ENCODE data around the gene CAMTA1. TPM values are rescaled to one million over a fixed set of nuclear protein-coding genes. Genes with fewer than 3 reads are reported as not detected.

The CAMTA1 gene
- total RNA-seq, 5 donors from 2014 or later (not counting 1 experiment from before 2014, with no cell fraction given) = 29.7 to 37.4 (median 34.6) TPM

DNA sequence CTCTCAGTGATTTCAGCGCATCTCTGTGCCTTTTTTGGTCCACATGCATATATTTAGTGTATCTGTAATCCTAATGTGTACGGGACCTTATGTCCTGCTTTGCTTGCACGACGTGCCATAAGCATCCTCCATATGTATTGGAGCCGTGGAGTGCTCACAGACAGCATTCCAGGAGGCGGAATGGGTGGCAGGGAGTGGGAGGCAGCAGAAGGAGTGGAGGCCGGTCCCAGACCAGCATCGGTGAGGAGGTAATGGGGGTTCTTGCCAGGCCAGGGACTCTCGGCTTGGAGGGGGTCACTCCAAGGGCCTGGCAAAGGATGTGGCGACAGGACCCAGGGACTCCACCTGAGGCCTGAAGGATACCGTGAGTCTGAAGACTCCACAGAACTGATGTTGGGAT, 185.0 kb downstream of the CAMTA1 start:
- no peaks in the 10 kb centered on the region for H3K36me3 Mint-ChIP-seq
- WGBS (ENCODE audit: insufficient coverage) = 87% methylated on average over 8 of the region's 11 CpGs

DNA sequence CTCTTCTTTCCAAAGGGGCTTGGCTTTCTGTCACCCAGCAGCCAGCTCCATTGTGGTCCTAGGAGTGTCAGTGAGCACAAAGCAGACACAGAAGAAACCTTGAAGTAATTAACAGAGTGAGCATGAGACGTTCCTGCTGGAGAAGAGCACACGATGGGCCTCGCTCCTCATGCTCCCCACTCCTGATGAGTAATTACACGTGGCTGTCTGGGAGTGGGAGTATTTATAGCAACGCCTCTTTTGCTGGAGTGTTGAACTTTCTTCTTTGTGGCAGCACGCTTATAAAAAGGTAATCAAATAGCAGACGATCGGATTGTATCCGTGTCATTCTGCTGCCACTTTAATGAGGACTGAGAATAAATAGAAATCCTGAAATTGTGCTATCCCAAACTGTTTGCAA, 185.8 kb downstream of the CAMTA1 start:
- ATAC-seq (replicated peaks in 1 of 4) (no peak), DNase-seq (no peak)
- Mint-ChIP-seq H3K27me3 (peaks cover 19 to 50% of the 10 kb centered on the region in 2 donors), H3K27ac (no peak overlapping the region), H3K4me1 (peaks cover 20 to 30% (median 21%) of the 10 kb centered on the region in 3 donors), H3K36me3 (no peaks in the 10 kb centered on the region), H3K4me3 (no peak overlapping the region), H3K9me3 (no peaks in the 10 kb centered on the region)
- POLR2A ChIA-PET = no interaction called here
- H3K4me1 ChIP-seq (ENCODE audit: control insufficient read depth in 1 of 2, extremely low read depth in 1 of 2, insufficient read depth in 2 of 2, low read length in 2 of 2) = peaks cover 25 to 32% of the 10 kb centered on the region in 2 experiments
- CTCF ChIA-PET = no interaction called here
- H3K9me3 ChIP-seq = no peaks in the 10 kb centered on the region
- no peaks in the 10 kb centered on the region for H3K36me3 ChIP-seq (ENCODE audit: control insufficient read depth in 2 of 2, extremely low read depth in 1 of 2, insufficient read depth in 1 of 2, low read length in 1 of 2)
- H3K27me3 ChIP-seq (replicated peaks in 1 of 2; ENCODE audit: control insufficient read depth in 2 of 2, extremely low read depth in 1 of 2, insufficient read depth in 2 of 2, low read length in 1 of 2) = peaks cover 0 to 38% of the 10 kb centered on the region in 2 experiments
- H3K4me3 ChIP-seq (ENCODE audit: control insufficient read depth in 1 of 2, extremely low read depth in 1 of 2, low read length in 1 of 2) = no peak overlapping the region
- H3K27ac ChIP-seq (ENCODE audit: low read length) = no peak overlapping the region
- 92% methylated on average over 3 of the region's 9 CpGs for WGBS (ENCODE audit: insufficient coverage)

More for the DNA sequence above, 185.0 kb downstream of the CAMTA1 start:
- Mint-ChIP-seq H3K9me3 (no peaks in the 10 kb centered on the region), H3K4me1 (peaks cover 20 to 27% (median 21%) of the 10 kb centered on the region in 3 donors), H3K4me3 (no peak overlapping the region), H3K27ac (no peak overlapping the region), H3K27me3 (peaks cover 16 to 59% of the 10 kb centered on the region in 2 donors)
- Histone ChIP-seq H3K4me3 (ENCODE audit: control insufficient read depth in 1 of 2, extremely low read depth in 1 of 2, low read length in 1 of 2) (no peak overlapping the region), H3K27ac (ENCODE audit: low read length) (no peak overlapping the region), H3K4me1 (ENCODE audit: control insufficient read depth in 1 of 2, extremely low read depth in 1 of 2, insufficient read depth in 2 of 2, low read length in 2 of 2) (peaks cover 25 to 32% of the 10 kb centered on the region in 2 experiments), H3K36me3 (ENCODE audit: control insufficient read depth in 2 of 2, extremely low read depth in 1 of 2, insufficient read depth in 1 of 2, low read length in 1 of 2) (no peaks in the 10 kb centered on the region), H3K27me3 (replicated peaks in 1 of 2; ENCODE audit: control insufficient read depth in 2 of 2, extremely low read depth in 1 of 2, insufficient read depth in 2 of 2, low read length in 1 of 2) (peaks cover 0 to 43% of the 10 kb centered on the region in 2 experiments), H3K9me3 (no peaks in the 10 kb centered on the region)
- no peak for DNase-seq
- ChIA-PET CTCF (no interaction called here), POLR2A (no interaction called here)
- ATAC-seq (replicated peaks in 1 of 4) = no peak

DNA sequence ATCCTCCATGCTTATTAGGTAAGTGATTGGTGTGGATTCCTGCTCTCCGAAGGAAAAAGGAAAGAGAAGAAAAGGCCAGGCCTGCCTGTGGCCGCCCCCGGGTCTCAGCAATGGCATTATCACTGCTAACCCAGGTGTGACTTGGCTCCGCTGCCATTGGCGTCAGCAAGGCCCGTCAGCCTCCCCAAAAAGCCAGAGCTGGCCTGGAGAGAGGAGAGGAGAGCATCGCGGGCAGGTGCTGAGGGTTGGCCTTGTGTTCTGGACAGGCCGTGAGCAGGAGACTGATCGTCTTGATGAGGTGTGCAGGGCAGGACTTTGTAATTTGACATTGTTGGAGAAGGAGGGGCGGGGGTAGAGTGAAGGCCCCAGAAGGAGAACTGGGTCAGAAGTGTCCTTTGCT, 186.4 kb downstream of the CAMTA1 start:
- Histone ChIP-seq H3K36me3 (ENCODE audit: control insufficient read depth in 2 of 2, extremely low read depth in 1 of 2, insufficient read depth in 1 of 2, low read length in 1 of 2) (no peaks in the 10 kb centered on the region), H3K4me3 (ENCODE audit: control insufficient read depth in 1 of 2, extremely low read depth in 1 of 2, low read length in 1 of 2) (no peak overlapping the region), H3K9me3 (no peaks in the 10 kb centered on the region), H3K4me1 (ENCODE audit: control insufficient read depth in 1 of 2, extremely low read depth in 1 of 2, insufficient read depth in 2 of 2, low read length in 2 of 2) (peaks cover 25 to 32% of the 10 kb centered on the region in 2 experiments), H3K27me3 (replicated peaks in 1 of 2; ENCODE audit: control insufficient read depth in 2 of 2, extremely low read depth in 1 of 2, insufficient read depth in 2 of 2, low read length in 1 of 2) (peaks cover 0 to 43% of the 10 kb centered on the region in 2 experiments), H3K27ac (ENCODE audit: low read length) (no peak overlapping the region)
- H3K9me3 Mint-ChIP-seq = no peaks in the 10 kb centered on the region
- DNase-seq (no peak), ATAC-seq (replicated peaks in 1 of 4) (no peak)
- peaks cover 20 to 31% (median 21%) of the 10 kb centered on the region in 3 donors for H3K4me1 Mint-ChIP-seq
- H3K4me3 Mint-ChIP-seq = no peak overlapping the region
- WGBS (ENCODE audit: insufficient coverage) = 89% methylated on average over 5 of the region's 11 CpGs
- H3K27ac Mint-ChIP-seq = no peak overlapping the region
- H3K27me3 Mint-ChIP-seq = peaks cover 22 to 45% of the 10 kb centered on the region in 2 donors
- no peaks in the 10 kb centered on the region for H3K36me3 Mint-ChIP-seq
- ChIA-PET CTCF (no interaction called here), POLR2A (no interaction called here)

DNA sequence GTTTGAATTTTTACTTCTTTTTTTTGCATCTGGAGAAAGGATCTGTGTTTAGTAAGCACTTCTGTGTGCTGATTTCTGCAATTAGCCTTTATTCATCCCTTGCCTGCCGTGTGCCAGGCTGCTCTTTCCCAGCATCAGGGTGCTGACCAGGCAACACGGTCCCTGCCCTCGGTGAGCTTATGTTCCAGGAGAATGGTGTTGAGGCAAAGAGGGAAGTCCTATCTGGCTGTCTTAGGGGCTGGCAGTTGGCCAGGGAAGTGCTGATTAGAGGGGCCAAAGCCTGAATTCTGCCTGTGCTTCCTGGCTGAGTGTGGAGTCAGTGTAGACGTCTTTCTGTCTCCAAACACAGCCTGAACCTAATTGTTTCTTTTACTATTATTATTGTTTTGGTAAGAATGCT, 187.1 kb downstream of the CAMTA1 start:
- peaks cover 19 to 42% of the 10 kb centered on the region in 2 donors for H3K27me3 Mint-ChIP-seq
- POLR2A ChIA-PET = no interaction called here

DNA sequence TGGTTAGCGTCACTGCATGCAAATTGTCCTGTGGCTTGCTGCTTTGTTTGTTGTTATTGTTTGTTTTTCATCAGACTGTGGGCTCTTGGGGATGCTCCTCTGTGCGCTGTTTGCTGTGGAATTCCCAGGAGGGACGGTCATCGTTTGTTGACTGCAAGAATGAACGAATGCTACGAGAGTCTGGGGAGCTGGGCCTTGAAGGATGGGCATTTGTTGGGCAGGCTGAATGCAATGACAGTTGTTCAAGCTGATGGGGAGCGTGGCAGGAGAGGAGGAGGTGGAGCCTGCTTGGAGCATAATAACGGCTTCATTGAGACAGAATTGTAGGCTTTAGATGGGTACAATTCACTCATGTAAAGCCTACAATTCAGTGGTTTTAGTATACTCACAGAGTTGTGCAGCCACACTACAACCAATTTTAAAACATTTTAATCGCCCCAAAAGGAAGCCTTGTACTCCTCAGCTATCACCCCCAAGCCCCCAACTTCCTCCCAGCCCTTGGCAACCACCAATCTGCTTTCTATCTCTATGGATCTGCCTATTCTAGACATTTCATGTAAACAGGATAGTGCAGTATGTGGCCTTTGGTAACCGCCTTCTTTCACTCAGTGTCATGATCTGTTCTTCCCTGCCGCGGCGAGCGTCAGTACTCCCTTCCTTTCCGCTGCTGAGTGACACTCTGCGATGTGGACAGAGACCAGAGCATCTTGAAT, 190.2 kb downstream of the CAMTA1 start:
- Histone ChIP-seq H3K27ac (ENCODE audit: low read length) (no peak overlapping the region), H3K4me1 (ENCODE audit: control insufficient read depth in 1 of 2, extremely low read depth in 1 of 2, insufficient read depth in 2 of 2, low read length in 2 of 2) (no peaks in the 10 kb centered on the region), H3K36me3 (ENCODE audit: control insufficient read depth in 2 of 2, extremely low read depth in 1 of 2, insufficient read depth in 1 of 2, low read length in 1 of 2) (no peaks in the 10 kb centered on the region), H3K27me3 (replicated peaks in 1 of 2; ENCODE audit: control insufficient read depth in 2 of 2, extremely low read depth in 1 of 2, insufficient read depth in 2 of 2, low read length in 1 of 2) (peaks cover 0 to 20% of the 10 kb centered on the region in 2 experiments), H3K4me3 (ENCODE audit: control insufficient read depth in 1 of 2, extremely low read depth in 1 of 2, low read length in 1 of 2) (no peak overlapping the region), H3K9me3 (no peaks in the 10 kb centered on the region)
- no peak overlapping the region for H3K4me3 Mint-ChIP-seq
- H3K4me1 Mint-ChIP-seq = peaks cover 0 to 4% (median 0%) of the 10 kb centered on the region in 3 donors
- ATAC-seq (replicated peaks in 1 of 4) = no peak
- H3K36me3 Mint-ChIP-seq = no peaks in the 10 kb centered on the region
- peaks cover 6 to 20% of the 10 kb centered on the region in 2 donors for H3K27me3 Mint-ChIP-seq
- ChIA-PET POLR2A (no interaction called here), CTCF (no interaction called here)
- WGBS (ENCODE audit: insufficient coverage) = 83% methylated on average over 15 of the region's 16 CpGs
- no peaks in the 10 kb centered on the region for H3K9me3 Mint-ChIP-seq
- no peak for DNase-seq
- H3K27ac Mint-ChIP-seq = no peak overlapping the region

More for the DNA sequence above, 187.1 kb downstream of the CAMTA1 start:
- Histone ChIP-seq H3K4me3 (ENCODE audit: control insufficient read depth in 1 of 2, extremely low read depth in 1 of 2, low read length in 1 of 2) (no peak overlapping the region), H3K36me3 (ENCODE audit: control insufficient read depth in 2 of 2, extremely low read depth in 1 of 2, insufficient read depth in 1 of 2, low read length in 1 of 2) (no peaks in the 10 kb centered on the region), H3K27ac (ENCODE audit: low read length) (no peak overlapping the region), H3K27me3 (replicated peaks in 1 of 2; ENCODE audit: control insufficient read depth in 2 of 2, extremely low read depth in 1 of 2, insufficient read depth in 2 of 2, low read length in 1 of 2) (peaks cover 0 to 39% of the 10 kb centered on the region in 2 experiments), H3K9me3 (no peaks in the 10 kb centered on the region), H3K4me1 (ENCODE audit: control insufficient read depth in 1 of 2, extremely low read depth in 1 of 2, insufficient read depth in 2 of 2, low read length in 2 of 2) (peaks cover 23 to 28% of the 10 kb centered on the region in 2 experiments)
- DNase-seq (no peak), ATAC-seq (replicated peaks in 1 of 4) (no peak)
- Mint-ChIP-seq H3K27ac (no peak overlapping the region), H3K9me3 (no peaks in the 10 kb centered on the region), H3K4me1 (peaks cover 20 to 25% (median 20%) of the 10 kb centered on the region in 3 donors), H3K36me3 (no peaks in the 10 kb centered on the region), H3K4me3 (no peak overlapping the region)
- CTCF ChIA-PET = no interaction called here
- 53% methylated on average over 3 of the region's 4 CpGs for WGBS (ENCODE audit: insufficient coverage)

DNA sequence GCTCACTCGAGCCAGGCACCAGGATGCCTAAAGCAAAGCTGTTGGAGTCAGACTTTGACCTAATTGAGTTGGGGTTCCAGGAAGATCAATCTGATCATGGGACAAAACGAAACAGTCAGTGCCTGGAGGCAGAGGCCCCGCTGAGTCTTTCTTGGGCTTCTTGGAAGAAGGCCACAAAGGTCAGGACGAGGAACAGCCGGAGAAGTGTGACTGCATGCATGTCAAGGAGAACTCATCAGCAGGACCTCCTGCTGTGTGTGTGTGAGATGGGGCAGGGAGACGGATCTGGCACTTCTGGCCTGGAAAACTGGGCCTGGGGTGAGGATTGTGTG, 190.8 kb downstream of the CAMTA1 start:
- ChIA-PET CTCF (no interaction called here), POLR2A (no interaction called here)
- Mint-ChIP-seq H3K36me3 (no peaks in the 10 kb centered on the region), H3K27me3 (peaks cover 6 to 20% of the 10 kb centered on the region in 2 donors), H3K9me3 (peaks cover 0 to 3% (median 0%) of the 10 kb centered on the region in 3 donors), H3K4me3 (no peak overlapping the region), H3K4me1 (peaks cover 0 to 4% (median 0%) of the 10 kb centered on the region in 3 donors), H3K27ac (no peak overlapping the region)
- DNase-seq = no peak
- Histone ChIP-seq H3K27me3 (replicated peaks in 1 of 2; ENCODE audit: control insufficient read depth in 2 of 2, extremely low read depth in 1 of 2, insufficient read depth in 2 of 2, low read length in 1 of 2) (peaks cover 0 to 16% of the 10 kb centered on the region in 2 experiments), H3K9me3 (no peaks in the 10 kb centered on the region), H3K27ac (ENCODE audit: low read length) (no peak overlapping the region), H3K36me3 (ENCODE audit: control insufficient read depth in 2 of 2, extremely low read depth in 1 of 2, insufficient read depth in 1 of 2, low read length in 1 of 2) (no peaks in the 10 kb centered on the region), H3K4me3 (ENCODE audit: control insufficient read depth in 1 of 2, extremely low read depth in 1 of 2, low read length in 1 of 2) (no peak overlapping the region), H3K4me1 (ENCODE audit: control insufficient read depth in 1 of 2, extremely low read depth in 1 of 2, insufficient read depth in 2 of 2, low read length in 2 of 2) (no peaks in the 10 kb centered on the region)
- 78% methylated on average over 6 of the region's 6 CpGs for WGBS (ENCODE audit: insufficient coverage)
- ATAC-seq (replicated peaks in 1 of 4) = no peak

Data from T-cell (primary cell).